Left colon (tissue), 2 donors: Measurements from ENCODE around the gene SOX9. TPM values are rescaled to one million over a fixed set of nuclear protein-coding genes. Genes with fewer than 3 reads are reported as not detected.

Experiments used
- ATAC-seq: fragments of 200-7000 bp; cut with Tn5 transposase; one replicate; pipeline ENCODE4 v1.9.1; 2020; ENCODE audit warnings: mild to moderate bottlenecking, moderate library complexity
- DNase-seq, 2 donors: peaks; one replicate each; pipeline ENCODE4 v3.0.0-alpha.2; 2020
- intact Hi-C, 2 donors: fragments of 100-400 bp; cut with DNase I in 1 of 2; cut with micrococcal nuclease in 1 of 2; formaldehyde crosslinking; loops; one replicate each; pipeline versions ENCODE4 v1.11.2 to v1.14.0; 2022; cut with DNase I, micrococcal nuclease
- long read RNA-seq: library from polyadenylated mRNA; unstranded; transcript quantifications from one replicate; pipeline ENCODE4 v2.0.0, GENCODE V29; 2021
- total RNA-seq, 2 donors: library from RNA; stranded (reverse); fragmentation: NEBNext Ultra II Directional; extraction: Animal tissue kit (Norgen Biotek cat#: 25700); gene quantifications; one replicate each; pipeline ENCODE4 v1.2.1, GENCODE V29; 2021
- donor health status: DM: no; HTN: no; CAD: no.
- donor health status: DM: yes; HTN: yes; CAD: no.

SOX9 gene
- 10 to 100 TPM; 41.1 to 49.7 TPM for total RNA-seq
- long read RNA-seq, partial matches to known transcripts = 58 of 58 reads
- long read RNA-seq, other reads (novel, unspliced or antisense) = 0 of 58 reads

DNA sequence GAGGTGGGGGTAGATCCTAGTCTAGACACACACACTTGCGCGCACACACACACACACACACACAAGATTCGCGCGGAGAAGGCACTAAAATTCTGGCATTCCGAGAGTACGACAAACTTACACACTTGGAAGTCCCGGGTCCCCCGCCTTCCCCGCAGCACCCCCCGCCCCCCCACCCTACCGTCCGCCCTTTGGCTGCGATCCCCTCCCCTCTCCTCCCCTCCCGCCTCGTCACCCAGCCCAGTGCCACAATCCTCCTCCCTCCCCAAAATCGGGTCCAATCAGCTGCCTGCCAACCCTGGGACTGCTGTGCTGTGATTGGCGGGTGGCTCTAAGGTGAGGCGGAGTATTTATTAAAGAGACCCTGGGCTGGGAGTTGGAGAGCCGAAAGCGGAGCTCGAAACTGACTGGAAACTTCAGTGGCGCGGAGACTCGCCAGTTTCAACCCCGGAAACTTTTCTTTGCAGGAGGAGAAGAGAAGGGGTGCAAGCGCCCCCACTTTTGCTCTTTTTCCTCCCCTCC is at the start of gene SOX9:
TSS of gene SOX9 (plus strand) at position 379 of the 522 bp plus-strand sequence. CDS start 372 bp downstream, outside the sequence.
- DNase-seq (peak; percentile 82 to 94), ATAC-seq (peak; percentile 74)
- intact Hi-C loops = loop anchor here in 1 of 2 donors (10.0 kb wide), 1 partner anchor 404 kb away; no protein-coding TSS in a partner anchor

DNA sequence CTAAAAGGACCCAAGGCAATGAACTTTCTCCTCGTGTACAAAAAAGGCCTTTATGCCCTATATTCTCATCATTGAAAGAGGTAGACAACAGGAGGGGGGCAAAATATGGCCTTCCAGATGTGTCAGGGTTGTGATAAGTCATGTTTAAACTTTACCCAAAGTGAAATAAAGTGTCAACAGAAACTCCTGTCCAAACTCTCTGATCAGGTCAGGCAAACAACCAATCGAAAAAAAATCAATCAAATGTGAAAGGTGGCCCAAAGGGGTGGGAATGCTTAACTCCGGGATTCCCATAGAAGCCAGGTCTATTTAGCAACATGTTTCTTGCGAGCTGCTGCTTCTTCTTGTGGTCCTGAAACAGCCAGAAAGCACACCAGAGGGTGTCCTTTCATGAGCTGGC is 49.5 kb upstream of the SOX9 start:
- no peak for ATAC-seq
- intact Hi-C loops = no loop called here
- DNase-seq = no peak

DNA sequence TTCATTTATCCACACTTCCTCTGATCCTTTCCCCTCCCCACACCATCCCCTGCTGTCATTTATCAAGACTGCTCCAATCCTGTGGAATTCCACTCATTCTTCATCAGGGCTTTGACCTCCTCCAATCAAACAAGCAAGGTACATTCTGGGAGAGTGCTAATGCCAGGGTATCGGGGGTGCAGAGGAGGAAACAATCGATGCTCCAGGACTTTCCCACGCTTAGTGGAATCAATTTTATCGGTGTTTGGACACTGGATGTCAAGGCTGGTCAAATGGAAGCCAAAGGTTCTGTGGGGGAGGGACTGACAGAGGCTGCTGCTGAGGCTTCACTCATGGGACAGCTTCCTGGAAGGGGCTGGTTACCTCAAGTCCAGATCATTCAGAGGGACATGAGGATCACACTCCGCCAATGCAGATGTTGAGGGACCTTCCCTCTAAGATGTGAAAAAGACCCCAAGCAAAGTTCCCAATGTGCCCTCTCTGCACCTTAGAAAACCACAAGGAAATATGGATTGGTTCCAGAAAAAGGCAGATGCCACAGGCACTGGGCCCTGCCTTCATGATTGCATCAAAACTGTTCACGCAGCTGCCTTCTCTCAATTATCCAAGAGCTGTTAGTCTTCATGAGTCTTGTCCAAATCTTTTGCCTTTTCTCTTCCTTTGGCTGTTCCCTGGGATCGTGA is 44.7 kb upstream of the SOX9 start:
- DNase-seq (no peak), ATAC-seq (no peak)
- intact Hi-C loops = no loop called here

DNA sequence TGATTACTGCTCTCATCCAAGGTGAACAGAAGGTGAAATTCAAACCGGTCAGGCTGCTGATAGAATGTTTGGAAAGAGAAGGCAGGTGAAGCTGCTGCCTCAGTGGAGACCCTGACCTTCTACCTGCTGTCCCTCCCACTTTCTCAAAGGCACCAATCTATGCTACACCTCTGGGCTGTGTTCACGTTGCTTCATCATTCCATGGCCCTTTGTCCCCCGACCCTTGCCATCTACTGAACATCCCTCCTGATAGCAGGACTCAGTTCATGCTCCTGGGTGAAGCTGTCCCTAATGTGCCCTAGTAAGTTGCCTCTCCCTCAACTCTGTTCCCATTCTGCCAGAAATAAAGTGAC is 44.2 kb upstream of the SOX9 start:
- ATAC-seq = no peak
- intact Hi-C loops = no loop called here
- DNase-seq = no peak

DNA sequence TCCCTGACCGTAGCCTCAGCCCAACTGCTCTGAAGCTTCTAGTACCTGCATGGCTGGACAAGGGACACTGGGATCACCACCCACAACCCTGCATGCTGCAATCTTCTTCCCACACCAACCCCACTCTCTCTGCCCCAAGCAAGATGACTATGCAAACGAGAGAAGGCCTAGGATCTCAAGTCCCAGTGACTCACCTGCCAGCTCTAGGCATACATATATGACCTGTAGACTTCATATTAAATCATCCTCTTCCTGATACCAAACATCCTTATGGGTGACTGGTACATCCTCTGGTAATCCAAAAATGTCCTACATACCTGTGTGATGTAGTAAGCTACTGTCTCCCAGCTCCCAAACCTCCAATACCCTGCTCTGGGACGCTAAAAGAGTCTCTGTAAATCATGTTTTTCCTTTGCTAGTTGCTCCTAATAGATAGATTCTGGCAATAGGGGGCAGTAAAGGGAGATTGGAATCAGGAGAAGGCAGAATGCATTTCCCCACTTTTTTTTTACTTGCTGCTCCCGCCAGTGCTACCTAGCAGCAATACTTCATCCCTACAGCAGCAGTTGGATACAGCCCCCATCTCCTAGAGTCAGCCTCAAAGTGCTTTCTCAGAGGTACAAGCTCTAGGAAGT is 43.4 kb upstream of the SOX9 start:
- ATAC-seq (no peak), DNase-seq (no peak)
- intact Hi-C loops = no loop called here

DNA sequence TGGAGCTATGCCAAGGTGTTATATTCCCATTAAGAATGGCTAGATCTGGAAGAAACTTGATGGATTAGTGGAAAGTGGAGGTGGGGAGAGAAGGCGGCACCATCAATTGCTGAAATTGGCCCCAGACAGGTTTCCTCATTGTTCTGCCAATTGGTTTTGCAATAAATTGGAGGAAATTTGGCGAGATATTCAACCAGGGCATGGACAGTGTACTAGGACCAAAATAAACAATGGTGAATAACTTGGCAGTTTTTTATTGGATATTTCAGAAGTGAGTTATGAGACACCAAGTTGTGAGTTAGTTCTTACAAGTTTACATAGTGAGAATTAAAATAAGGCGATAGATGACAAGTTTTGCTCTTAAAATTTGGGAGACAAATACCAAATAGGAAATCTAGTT is 41.1 kb upstream of the SOX9 start:
- intact Hi-C loops = no loop called here
- no peak for ATAC-seq
- no peak for DNase-seq

DNA sequence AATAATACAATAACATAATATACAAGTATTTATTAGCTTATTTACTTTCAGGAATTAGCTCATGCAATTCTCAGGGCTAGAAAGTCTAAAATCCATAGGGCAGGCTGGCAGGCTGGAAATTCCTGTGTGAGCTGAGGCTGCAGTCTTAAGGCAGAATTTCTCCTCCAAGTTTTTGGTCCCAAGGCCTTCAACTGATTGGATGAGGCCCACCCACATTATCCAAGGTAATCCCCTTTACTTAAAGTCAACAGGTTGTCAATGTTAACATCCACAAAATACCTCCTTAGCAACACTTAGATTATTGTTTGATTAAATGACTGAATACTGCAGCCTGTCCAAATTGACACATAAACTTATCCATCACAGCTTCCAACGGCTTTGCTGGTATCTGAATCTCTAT is 32.9 kb upstream of the SOX9 start:
- intact Hi-C loops = no loop called here
- ATAC-seq (no peak), DNase-seq (no peak)

DNA sequence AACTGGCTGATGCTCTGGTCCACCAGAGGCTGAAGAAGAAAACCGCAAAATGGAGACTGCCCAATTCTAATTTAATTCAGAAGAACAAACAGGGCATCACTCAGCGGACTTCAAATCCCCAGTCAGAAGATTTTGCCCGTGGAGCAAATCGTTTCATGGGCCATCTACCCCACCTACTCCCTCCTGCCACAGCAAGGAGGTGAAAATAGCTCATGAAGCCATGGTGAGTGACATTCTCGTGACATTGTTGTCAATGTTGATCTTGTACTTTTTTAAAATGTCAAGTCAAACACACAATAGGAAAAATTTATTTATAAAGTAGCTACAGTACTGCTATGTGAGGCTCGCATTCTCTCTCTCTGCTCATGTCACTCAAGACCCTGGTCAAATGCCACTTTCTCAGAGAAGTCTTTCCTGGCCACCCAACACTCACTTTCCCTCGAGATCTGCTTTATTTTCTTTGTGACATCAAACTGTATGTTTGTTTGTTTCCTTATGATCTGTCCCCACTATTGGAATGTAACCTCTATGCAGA is 31.3 kb upstream of the SOX9 start:
- ATAC-seq (no peak), DNase-seq (no peak)
- intact Hi-C loops = no loop called here

DNA sequence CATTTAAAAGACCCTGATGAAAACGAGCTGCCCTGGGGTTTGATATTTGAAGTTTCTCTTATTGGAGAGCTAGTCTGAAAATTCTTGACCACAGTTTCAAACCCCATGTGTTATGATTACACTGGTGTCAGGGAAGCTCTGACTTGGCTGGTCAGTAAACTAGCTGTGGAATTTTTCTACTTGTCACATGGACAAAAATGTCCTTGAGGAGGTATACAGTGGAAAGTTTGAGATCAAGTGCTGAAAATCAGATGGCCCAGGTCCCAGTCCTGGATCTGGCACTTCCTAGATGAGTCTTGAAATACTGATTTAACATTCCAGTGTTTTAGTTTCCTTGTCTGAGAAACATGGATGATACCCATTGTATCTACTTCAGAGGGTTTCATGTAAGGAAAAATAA is 30.7 kb upstream of the SOX9 start:
- no peak for ATAC-seq
- intact Hi-C loops = no loop called here
- no peak for DNase-seq

DNA sequence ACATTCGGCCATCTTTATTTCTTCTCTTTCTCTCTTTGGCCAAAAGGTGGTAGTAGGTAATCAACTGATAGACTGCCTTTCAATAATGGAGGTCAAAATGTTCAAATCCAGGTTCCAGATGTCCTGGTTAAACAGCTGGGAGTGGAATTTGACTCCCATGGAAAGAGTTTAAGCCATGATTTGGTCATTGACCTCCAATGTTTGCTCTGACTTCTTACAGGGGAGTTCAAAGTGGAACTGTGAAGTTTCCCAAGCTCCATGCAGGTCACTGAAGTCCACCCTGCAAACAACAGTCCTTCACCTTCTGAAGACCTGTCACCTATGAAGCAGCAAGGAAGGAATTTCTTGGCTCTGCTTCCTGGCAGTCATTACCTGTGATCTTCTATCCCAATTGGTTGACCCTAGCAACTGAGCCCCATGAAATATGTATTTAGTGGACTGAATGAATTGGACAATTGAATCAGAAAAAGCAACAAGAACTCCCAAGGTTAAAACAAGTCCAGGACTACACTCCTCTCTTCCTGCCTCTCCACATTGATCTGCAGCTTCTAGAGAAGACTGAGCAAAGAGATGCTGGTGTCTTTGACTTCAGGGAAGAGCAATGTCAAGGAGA is 28.0 kb upstream of the SOX9 start:
- ATAC-seq = no peak

DNA sequence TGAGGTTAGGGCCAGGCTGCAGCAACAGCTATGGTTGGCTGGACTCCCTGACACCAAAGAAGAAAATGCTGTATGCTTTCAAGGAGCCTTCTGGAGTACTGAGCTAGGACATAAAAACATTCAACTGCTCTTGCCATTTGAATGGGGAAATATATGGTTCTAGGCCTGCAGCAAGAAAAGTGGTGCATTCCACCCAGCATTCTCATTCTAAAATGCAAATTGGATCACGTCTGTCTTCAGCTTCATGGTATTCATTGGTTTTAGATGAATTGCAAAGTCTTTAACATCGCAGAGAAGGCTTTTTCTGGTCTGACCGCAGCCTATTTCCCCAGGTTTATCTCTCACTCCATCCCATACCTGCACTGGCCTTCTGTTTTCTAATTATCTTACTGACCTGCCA is 27.1 kb upstream of the SOX9 start:
- ATAC-seq (no peak), DNase-seq (no peak)
- intact Hi-C loops = no loop called here

More for the DNA sequence above, 28.0 kb upstream of the SOX9 start:
- DNase-seq = no peak
- intact Hi-C loops = no loop called here

DNA sequence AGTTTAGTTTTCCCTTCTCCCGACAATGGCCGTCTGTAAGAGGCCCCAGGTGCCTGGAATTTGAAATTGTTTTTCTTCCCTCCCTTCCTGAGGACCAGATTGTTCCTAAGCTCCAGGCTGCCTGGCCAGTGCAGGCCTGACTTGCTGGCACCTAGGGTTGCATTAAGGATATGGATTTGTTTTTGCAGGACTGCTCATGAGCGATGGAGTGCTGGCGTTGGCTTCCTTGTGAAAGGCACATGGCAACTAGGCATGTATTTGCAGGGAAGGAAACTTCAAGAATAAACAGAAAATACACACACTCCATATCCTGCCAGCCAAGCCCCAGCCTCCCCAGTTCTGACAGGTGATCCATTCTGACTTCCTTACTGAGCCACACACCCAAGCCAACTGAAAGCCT is 25.5 kb upstream of the SOX9 start:
- intact Hi-C loops = no loop called here
- ATAC-seq (no peak), DNase-seq (no peak)

DNA sequence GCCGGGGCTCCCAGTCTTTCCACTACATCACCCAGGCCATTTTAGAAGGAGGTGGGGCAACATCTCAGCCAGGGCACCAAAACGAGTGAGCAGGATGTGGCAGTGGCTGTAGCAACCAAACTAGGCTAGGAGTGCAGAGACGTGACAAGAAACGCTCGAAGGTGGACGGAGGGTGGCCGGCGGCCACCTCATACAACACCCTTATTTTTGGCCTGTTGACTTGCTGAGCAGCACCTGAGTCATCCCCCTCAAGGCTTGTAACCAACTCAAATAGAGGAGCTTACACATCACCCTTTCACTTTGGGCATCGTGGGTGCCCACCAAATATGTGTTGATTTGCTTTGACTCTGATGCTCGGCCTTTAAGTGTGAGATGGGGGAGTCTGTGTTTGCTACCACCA is 23.7 kb upstream of the SOX9 start:
- ATAC-seq (no peak), DNase-seq (no peak)
- intact Hi-C loops = no loop called here

DNA sequence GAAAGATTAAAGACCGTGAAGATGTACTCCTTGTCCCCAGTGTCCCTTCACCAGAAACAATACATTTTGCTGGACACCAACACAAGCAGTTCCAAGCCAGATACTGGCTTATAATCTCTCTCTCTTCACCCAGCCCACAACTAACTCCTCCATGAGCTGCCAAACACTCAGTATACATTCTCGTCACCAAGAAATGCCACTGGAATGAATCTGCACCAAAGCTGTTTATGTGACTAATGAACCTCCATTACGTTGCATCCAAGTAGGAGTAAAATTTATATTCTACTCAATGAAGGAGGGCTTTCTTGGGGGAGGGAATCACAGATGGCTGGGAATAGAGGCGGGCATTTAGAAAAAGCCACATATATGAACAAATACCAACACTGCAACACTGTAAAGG is 20.9 kb upstream of the SOX9 start:
- ATAC-seq (no peak), DNase-seq (no peak)
- intact Hi-C loops = no loop called here

DNA sequence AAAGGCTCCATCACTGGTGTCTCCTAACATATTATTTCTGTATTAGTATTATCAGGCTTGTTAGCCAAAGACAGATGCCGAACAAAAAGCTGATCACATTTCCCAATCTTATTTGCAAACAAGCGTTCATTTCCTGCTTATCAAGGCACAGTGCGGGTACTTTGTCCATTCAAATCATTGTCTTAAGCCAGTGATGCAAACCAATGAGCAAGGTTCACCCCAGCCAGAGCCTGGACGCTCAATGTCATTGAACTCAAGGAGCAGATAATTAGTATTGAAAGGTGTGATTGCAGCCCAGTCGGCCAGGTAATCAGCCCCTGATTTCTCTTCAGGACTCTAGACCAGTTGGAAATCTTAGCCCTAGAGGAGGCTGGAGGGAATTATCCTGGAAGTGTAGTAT is 20.4 kb upstream of the SOX9 start:
- intact Hi-C loops = no loop called here
- no peak for DNase-seq
- no peak for ATAC-seq

DNA sequence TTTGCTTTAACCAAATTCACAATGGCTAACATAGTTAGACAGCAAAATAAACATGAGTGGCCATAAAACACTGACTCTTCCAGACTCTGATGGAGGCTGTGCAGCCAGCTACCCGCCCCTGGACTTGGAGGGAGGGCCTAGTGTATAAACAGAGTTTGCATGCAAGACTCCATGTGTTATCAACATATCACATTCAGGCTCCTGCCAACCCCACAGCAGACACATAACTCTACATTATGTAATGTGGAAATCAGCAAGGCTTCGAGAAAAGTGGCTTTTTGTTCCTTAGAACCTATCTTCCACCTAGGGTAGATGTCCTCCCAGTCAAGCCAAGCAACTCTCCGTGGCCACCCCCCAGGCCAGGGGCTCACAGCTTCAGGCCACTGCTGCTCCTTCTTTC is 19.3 kb upstream of the SOX9 start:
- intact Hi-C loops = no loop called here
- ATAC-seq (no peak), DNase-seq (no peak)

DNA sequence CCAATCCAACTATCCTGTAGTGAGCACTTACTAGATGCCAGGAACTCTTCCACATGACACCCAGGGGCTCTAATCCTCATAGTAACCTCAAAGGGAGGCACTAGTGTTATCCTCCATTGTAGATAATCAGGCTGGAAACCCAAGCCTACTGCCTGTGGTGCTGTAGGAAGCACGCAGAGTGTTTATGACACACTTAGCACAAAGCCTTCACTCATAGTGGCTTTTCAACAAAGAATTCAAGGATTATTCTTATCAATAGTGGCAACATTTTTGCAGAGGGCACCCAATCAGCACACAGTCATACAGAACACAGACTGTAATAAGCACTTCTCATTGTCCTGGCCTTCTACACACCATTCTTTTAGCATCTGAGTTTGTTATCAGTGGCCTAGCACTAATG is 18.5 kb upstream of the SOX9 start:
- DNase-seq (no peak), ATAC-seq (no peak)
- intact Hi-C loops = no loop called here

DNA sequence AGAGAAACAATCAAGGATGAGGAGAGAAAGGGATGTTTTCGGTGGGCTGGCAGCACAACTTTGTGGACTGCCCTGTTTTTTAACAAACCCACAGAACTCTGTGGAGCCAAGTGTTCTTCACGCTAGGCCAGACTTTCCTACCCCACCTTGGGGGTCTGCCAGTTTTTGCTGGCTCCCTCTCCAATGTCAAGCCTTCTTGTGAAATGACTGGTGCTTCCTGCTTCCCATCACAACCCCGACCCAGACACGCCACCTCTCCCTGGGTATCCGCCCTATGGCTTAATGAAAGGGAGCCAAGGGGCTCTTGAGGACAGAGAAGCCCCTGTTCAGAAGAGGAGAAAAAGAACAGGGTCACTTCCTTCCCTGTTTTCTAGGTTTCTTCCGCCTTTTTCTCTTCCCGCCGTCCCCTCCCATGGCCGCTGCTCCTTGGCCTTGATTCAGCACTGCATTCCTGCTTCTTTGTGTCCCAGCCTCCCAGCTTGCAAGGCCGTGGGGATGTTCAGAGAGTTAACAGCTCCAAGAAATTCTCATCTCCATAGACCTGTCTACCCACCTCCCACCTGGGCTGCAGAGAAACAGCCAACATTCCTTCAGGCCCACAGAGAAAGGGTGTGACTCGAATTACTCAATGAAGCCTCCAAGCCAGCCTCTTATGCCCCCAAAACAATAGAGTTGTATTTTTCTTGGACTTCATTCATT is 16.5 kb upstream of the SOX9 start:
- intact Hi-C loops = no loop called here
- no peak for ATAC-seq
- no peak for DNase-seq

DNA sequence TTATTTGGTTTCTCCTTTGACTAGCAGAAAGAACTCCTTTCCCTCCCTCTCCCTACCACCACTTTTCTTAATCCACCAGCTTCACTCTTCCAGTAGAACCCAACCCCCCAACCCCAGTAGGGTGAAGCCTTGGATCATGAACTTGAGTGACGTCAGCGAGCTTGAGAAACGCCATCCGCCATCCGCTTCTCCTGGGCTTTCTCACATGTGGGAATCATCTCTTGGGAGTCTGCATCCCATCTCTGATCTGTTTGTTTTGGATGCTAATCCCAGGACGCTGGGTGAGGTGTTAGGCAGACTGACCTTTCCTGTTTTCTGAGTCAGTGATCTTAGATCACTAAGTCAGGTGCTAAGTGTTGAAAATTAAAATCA is 16.0 kb upstream of the SOX9 start:
- ATAC-seq (no peak), DNase-seq (no peak)
- intact Hi-C loops = no loop called here
